HPDE6-E6E7 (cell line): ENCODE data around the gene NUDT17.

ENCODE experiments used
- DNase-seq: peaks from one replicate; pipeline ENCODE4 v3.0.0; 2011; ENCODE audit warnings: missing footprints; ENCODE audit errors: extremely low spot score

The NUDT17 gene

DNA sequence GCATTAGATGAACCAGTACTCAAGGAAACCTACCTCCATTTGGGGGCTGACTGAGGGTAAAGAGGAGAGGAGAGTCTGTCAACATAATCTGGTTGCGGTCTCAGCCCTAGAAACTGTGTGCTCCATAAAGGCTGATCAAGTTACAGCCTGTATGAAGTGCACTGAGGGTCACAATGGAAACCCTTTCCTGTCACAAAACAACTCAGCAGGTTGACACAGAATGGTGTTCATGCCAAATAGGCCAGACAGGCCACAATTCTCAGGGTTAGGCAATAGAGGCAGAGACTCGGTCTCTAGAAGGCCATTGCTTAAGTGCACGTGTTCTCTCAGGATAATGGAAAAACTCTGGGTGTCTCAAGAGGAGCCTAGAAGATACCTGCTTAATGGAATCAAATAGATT, 44.3 kb downstream of the NUDT17 start:
- DNase-seq, result no peak

DNA sequence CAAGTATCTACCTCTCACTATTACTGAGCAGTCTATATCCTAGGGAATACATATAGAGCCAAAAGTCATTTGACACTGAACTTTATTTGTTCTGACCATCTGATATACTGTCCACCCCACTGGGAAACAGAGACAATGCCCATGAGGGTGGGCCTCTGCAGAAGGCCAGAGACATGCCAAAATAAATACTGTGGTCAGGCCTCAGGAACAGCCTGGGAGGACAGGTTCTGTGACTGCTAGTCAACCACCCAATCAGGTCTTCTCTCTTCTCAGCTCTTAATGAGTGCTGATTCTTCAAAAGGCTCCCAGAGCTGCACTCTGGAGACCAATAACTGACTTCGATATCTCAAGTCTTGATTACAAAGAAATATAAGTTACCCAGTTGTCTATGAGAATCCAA, 45.7 kb downstream of the NUDT17 start:
- DNase-seq, result peak; percentile 29

DNA sequence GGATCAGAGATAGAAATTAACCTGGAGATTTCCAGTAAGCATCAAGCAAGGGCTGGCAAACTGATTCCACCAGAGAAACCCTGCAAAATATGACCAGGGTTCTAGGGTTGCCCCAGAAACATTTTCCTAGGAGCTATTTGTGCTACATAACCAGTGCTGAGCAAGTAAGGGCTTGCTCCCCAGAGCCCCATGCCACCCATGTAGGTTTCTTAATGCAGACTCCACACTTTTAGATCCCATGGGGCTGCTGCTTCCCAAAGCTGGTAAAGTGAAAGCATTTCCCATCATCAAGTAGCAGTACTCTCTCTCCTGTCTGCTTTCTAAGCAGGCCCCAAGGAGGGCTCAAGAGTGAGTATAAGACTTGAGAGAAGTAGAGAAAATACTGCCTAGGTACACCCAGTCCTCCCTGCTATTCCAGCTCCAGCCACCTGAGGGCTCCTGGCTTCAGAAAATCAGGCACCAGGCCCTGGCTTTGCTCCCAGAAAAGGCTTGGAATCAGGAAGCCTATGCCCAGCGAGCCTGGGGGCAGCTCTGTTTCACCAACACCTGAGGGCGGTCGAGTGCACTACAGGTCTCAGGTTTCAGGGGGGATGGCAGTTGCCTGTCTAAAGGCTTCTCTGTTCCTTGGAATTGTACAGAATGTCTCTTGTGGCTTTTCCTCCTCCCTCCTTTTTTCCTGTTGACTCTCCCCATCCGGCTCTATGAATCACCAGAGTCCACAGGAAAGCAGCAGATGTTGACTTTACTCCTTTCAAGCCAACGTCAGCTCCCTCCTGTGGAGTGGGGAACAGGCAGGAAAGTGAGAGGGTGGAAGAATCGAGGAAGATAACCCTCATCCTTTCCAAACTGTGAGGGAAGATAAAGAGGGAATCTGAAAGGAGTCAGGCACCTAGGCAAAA, 46.4 kb downstream of the NUDT17 start:
- DNase-seq, result peak; percentile 99

DNA sequence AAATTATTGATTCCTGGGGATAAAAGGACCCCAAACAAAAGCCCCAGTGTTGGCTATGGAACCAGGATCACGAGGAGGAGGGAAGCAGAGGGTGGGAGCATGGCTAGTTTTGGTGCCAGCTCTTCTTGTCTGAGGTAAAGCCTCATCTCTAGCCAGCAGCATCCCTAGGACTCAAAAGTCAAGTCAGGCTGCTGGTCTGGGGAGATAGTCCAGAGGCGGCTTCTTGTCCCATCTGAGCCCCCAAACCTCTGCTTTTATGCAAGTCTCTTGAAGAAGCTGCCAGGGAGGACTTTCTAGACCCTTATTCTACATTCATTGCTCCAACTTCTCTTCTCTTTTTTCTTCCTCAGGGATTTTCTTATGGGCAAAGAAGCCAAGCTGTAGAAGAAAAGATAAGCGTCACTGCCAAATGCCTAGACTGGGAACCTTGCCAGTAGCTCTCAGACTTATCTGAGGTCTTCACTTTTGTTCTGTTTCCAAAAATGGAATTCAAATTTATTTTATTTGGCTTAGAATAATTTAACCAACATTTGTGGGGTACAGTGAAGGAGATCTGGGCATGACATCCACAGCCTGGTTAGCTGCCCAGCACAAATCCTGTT, 47.2 kb downstream of the NUDT17 start:
- DNase-seq, result no peak

DNA sequence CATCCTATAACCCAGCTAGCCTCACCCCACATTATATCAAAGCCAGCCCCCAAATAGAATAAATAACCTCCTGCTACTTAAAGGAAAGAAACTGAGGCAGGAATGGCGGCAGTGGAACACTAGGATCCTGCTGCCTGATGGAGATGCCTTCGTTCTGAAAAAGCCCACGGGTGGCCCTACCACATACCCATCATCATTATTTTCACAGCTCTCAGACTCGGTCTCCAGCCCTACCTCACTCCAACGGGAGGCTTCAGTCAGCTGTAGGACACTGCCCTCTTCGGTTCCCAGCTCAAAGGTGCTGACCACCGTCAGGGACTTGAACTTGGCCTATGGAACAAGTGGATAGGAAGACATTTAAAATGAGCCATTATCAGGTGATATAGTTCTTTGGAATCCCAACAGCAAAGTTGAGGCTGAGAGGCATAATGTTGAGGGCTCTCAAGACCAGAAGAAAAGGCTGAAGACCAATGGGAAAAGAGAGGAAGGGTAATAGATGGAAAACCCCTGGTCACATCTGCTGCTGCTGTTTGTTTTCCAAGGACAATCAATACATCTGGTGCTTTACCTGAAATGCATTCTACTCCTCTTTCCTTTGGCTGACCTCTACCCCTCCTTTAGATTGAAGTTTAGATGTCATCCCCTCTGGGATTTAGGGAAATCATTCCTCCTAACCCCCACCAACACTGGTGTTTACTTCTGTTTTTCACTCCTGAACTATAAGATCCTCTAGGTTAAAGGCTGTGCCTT, 48.1 kb downstream of the NUDT17 start:
- no peak for DNase-seq

DNA sequence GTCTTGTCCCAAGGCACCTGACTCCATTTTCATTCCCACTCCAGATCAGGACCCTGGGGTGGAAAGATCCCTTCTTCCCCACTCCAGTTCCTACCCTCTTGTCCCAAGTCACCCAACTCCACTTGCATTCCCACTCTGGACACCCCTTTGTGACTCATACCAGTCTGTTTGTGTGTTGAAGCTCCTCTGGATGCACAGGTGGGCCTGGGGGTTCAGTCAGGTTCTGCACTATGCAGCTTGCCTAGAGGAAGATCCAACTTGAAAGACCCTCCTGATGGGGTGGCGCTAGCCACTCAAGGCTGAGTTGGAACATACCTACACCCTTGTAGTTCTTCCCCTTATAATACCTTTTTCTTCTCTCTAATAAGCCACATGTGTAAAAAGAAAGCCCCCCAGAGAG, 50.0 kb downstream of the NUDT17 start:
- no peak for DNase-seq

DNA sequence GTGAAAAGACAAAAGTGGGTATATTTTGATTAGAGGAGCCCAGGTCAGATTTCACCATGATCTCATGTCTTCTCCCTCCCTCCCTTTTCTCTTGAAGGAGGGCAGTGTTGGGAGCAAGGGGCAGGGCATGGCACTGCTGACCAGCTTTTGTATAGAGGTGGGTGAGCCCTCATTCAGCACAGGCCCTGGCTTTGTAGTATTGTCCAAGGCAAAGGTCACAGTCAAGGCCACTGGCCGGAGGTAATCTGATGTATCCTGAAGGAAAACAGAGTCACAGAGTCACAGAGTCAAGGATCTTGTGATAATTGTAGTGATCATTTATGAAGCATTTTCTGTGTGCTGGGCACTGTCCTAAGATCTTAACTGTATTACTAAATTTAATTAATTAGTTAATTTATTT, 52.5 kb downstream of the NUDT17 start:
- DNase-seq, result no peak
